Ecto neural progenitor cell (in vitro differentiated cells): ENCODE results near the gene AGO4.
"Not testable (repeated sequence)": the region's sequence is repeated elsewhere in the genome, so short reads cannot be mapped to it uniquely, and the experiment has no call there.

ENCODE experiments used
- DNase-seq: peaks from one replicate; pipeline ENCODE4 v3.0.0-alpha.2; 2018; ENCODE audit warnings: low spot score

The AGO4 gene

DNA sequence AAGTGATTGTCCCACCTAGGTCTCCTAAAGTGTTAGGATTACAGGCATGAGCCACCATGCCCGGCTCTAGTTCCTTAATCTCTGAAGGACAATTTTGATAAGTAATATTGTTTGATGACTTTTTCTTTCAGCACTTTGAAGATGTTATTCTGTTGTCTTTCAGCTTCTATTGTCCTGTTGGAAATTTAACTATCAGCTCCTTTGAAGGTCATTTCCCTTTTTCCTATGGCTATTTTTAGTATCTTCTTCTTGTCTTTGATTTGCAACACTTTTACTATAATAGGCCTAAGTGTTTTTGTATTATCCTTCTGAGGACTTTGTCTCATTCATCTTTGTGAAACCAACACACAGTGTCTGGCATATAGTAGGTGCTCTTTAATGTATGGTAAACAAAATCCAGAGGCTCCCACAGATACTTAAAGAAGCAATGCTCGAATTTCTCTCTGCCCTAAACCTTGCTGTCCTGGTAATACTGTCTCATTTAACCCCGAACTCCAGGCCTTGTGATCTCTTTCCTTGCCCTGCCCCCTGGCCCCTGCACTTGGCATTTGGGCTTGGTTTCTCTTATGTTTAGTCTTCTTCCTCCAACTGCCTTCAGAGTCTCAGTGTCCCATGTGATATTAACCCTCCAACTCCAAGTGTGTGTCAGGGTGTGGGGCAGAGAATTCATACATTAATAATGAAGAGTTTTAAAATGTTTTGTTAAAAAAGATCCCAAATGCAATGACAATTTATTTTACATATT lies 56.2 kb downstream of the AGO4 start:
- no peak for DNase-seq

DNA sequence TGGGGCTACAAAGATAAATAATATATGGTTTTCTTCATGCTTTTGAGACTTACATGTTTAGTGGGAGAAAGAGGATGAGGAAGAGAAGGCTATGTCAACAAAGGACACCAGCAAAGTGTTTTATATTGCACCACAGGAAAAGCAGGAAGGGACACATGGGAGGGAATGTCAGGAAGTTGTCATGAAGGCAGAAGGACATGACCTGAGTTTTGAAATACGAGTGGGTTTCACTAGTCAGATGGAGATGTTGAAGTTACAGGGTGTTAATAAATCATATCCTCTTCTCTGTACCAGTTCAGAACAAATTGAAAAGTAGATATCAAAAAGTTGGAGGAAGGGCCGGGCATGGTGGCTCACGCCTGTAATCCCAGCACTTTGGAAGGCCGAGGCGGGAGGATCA lies 57.0 kb downstream of the AGO4 start:
- DNase-seq, result no peak

DNA sequence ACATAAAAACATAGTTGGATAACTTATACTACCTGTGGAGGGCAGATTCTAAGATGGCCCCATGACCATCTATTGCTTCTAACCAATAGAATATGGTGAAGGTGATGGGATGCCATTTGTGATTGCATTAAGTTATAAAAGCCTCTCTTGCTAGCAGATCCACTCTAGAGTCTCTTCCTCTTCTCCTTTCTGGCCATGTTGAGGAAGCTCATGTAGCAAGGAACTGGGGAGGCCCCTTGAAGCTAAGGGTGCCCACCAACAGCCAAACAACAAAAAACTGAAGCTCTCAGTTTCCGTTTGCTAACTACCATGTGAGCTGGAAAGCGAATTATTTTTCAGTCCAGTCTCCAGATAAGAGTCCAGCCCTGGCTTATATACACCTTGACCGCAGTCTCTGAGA lies 59.2 kb downstream of the AGO4 start:
- DNase-seq, result no peak

DNA sequence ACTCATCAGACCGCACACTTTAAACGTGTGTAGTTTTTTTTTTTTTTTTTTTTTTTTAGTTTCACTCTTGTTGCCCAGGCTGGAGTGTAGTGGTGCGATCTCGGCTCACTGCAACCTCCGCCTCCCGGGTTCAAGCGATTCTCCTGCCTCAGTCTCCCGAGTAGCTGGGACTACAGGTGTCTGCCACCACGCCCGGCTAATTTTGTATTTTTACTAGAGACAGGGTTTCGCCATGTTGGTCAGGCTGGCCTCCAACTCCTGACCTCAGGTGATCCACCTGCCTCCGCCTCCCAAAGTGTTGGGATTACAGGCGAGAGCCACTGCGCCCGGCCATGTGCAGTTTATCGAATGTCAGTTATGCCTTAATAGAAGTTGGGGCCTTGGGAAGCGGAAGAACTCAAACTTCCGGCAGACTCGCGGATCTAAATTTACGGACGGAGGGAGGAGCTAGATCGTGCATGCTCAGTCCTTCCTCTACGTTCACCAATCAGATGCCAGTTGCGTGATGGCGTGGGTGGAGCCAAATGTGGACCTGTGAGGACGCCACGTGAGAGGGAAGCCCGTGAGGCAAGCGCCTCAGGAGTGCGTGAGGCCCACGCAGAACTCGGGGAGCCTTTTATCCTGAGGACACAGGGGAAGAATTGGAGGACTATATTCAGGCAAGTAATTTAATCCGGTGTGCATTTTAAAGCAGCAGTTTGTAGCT lies 61.6 kb downstream of the AGO4 start:
- not testable (repeated sequence) for DNase-seq

DNA sequence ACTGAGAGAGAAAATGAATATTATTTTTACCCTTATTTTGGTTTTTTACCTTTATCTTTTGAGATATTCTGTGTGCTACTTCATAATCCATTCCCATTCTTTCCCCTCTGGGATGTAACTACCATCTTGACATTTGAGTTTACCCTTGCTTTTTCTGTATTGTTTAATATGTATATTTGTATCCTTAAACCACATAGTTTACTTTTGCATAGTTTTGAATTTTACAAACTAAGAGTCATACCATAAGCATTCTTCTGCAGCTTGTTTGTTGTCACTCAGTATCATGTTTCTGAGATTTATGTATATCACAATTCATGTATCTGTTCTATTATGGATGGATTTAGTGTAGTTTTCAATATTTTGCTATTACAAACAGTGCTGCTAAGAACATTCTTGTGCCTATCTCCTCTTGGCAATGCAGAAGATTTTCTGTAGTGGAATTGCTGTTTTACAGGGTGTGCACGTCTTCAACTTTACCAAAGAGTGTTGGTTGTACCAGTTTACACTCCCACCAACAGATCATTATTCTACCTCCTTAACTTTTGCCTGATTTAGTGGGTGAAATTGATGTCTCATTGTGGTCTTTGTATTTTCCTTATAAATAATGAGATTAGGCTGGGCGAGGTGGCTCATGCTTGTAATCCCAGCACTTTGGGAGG lies 63.0 kb downstream of the AGO4 start:
- DNase-seq, result no peak

DNA sequence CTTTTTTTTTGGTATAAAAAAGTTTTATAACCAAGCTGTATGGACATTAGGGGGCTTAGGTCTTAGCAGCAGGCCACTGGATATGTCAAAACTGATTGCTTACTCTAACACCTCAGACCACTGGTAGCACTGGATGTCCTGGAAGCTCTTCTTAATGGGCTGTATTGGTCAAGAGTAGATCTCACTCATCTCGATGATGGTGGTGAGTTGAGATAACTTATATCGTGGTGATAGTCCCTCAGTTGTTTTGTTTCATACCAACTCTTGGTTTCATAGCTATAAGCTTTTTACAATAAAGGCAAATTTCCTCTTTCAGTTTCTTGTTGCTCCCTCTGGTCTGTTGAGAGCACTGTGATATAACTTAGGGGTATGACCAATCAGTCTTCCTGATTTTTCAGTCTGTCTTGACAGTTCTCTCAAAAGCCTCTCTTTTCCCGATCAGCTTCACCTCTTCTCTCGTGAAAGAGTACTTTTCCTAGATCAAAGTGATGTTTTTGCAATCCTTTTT lies 65.5 kb downstream of the AGO4 start:
- DNase-seq, result no peak

DNA sequence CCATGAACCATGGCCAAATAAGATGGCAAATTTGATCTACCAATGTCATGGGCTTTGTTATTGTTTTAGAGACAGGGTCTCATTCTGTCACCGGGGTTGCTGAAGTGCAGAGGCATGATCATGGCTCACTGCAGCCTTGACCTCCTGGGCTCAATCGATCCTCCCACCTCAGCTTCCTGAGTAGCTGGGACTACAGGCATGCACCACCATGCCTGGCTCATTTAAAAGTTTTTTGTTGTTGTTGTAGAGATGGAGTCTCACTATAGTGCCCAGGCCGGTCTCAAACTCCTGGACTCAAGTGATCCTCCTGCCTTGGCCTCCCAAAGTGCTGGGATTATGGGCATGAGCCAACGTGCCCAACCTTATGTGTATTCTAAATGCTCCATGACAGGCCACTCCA lies 66.3 kb downstream of the AGO4 start:
- DNase-seq, result not testable (repeated sequence)

DNA sequence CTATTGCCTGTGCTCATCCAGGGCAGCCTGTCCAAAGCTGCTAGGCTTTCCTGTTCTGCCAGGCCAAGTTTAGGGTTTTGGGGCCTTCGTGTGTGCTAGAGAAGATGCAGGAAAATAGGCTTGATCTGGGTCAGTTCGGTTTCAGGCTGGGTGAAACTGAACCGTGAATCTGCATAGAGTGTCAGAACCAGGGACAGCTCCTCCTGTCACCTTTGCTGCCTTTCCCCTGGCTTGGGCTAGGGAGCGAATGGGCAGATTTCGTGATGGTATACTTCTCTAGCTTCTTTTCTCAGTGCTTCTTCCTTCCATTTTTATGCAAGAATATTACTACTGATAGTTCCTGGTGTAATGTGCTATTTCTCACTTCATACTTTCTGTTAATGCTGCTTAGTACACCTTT lies 69.2 kb downstream of the AGO4 start:
- DNase-seq, result no peak

DNA sequence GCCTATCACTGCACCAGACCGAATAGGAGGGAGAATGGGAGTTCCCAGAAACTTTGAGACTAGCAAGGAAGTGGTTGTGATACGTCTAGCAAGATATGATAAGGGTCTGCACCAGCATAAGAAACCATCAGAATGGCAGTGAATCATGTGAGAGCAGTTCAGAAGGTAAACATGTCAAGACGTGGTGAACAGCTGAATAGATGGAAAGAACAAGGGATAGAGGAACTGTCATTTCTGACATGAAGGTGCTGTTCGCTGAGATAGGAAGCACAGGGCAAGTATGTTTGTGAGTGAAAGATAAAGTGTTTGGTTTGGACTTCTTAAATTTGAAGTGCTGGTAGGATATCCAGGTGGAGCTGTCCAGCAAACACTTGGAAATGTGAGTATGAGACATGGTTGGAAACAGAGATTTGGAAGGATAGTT lies 74.0 kb downstream of the AGO4 start:
- DNase-seq, result no peak

DNA sequence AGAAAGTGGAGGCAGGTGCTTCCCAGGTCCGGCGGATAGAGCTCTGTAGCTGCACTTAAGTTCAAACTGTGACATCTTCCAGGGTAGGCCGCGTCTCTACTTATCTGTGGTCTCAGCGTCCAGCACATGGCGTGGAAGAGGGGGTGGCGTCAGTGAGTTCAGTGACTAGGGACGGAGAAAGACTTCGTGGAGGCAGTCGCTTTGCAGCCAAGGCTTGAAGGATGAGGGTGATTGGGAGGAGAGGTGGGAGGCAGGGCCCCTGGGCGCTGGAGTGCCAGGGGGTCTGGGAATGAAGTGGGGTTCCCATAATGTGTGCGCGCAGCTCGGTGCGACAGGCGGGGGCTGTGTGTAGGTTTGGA lies 74.7 kb downstream of the AGO4 start:
- no peak for DNase-seq

DNA sequence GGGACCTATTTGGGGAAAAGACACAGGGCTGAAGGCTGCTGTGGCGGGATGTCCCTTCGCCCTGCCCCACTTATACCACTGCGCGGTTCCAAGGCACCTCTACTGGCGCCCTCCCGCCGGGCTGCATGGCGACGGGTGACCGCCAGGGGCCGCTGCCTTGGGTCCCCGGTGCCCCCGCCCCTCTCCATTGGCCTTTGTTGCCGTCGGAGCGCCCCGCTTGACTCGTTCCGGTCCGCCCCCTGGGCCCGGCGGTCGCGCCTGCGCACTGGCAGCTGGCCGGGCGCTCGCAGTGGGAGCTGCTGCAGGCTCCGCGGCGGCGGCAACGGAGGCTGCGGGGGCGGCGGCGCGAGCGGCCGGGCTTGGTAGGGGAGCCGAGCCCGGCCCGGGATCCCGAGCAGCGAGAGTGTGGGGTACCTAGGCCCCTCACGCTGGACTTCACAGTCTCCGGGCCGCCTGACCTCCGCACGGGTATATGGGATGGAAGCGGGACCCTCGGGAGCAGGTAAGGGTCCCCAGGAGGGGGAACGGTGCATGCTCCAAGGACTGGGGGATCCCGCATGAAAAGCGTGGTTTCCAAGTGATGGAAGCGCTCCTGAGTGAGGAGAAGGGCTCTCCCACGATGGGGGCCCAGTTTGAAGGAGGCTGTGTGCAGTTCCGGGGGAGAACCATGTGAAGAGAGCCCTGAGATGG lies 75.3 kb downstream of the AGO4 start, which contains the start of gene AGO1:
AGO1 (plus strand) TSS at position 265 of the 690 bp plus-strand sequence; CDS start at position 478, 213 bp downstream.
- DNase-seq, result peak; percentile 98

DNA sequence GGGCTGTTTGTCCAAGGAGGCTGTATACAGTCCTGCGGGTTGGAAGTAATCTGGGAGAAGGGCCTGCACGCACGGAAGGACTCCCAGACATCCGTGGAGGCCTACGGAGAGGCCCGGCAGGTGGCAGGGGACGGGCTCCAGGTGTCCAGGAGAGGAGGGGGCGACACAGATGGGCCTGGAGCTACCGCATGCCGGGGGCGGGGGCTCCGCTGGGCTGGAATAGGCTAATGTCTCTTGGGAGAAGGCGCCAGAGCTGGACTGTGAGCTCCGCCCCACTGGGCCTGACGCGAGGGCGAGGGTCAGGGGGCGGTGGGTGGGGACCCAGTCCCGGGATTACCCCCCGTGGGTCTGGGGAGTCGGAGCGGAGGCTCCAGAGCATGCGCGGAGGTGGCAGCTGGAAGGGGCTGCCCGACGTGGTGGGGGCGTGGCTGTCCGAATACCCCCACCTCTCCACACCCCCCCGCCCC lies 75.9 kb downstream of the AGO4 start:
- peak; percentile 85 for DNase-seq

DNA sequence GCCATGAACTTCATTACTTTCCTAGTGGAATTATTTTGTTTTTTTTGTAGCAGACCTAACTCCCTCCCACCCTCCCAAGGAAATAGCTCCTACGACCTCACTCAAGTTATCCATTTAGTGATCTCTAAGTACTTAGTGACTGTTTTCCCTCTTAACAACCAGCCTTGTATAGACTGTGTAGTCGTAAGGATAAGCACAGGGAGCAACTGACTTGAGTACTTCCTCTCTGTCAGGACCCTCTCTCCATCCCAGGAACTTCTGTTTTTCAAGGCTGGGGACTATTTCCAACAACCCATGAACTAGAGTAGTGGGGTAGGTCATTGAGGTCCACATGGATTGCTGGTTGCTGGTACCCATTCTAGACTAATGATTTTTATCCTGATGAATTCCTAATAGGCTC lies 77.1 kb downstream of the AGO4 start:
- no peak for DNase-seq

DNA sequence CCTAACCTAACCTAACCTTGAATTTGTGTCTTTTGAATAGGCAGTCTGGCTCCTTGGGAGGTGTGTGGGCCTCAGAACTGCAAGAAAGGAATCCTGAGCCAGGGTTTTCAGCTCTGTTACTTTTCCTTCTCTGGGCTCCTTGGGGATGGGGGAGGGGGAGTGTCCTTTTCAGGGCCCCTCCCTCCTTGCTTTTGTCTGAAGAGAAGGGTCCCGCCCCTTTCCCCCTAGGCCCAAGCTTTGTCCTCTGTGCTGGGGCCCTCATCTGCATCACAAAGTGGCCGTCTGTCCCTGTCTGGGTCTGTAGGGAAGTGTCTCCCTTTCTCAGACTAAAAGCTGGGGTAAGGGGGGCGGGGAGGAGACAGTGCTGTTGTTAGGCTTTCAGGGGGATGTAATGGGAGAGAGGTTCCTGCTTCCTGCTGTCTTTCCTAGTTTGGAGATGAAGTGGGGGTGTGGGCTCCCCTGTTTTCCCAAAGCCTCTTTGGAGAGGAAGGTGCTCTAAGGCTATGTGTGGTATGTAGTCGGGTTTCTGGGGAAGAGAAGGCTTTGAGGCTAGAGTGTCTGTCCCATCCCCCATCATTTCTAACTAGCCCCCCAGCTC lies 78.2 kb downstream of the AGO4 start:
- DNase-seq, result peak; percentile 89

DNA sequence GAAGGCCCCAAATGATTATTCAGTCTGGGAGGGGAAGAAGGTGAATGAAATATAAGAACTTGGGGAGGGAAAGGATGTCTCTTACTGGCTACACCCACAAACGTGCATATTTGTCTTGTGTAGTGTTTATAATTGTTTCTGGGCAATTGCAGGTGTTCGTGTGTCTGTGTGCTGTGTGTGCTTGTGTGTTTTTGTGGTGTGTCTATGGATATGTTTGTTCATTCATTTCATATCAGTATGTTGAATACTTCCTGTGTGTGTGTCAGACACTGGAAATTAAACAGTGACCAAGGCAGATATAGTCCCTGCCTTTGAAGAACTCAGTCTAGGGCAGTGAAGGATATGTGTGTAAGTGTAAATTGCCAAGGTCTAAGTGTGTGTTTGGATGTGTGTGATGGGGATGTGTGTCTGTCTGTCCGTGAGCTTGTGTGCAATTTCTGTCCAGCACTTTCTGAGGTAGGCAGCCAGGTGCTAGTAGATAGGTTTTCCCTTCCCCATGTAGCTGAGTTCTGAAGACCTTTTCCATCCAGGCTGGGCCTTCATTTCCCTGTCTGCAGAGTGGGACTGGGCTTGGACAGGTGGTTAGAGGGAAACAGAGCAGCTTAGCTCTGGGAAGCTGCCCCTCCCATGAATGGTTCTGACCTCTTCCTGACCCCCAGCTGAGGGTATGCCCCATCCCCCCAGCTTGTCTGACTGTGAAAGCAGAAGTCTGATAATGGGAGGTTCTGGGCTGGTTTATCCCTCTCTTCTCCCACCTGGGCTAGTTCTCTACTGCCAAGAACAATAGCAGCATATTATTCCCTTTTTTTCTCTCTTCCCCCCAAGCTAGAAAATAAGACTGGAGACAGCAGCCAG lies 79.0 kb downstream of the AGO4 start:
- no peak for DNase-seq

DNA sequence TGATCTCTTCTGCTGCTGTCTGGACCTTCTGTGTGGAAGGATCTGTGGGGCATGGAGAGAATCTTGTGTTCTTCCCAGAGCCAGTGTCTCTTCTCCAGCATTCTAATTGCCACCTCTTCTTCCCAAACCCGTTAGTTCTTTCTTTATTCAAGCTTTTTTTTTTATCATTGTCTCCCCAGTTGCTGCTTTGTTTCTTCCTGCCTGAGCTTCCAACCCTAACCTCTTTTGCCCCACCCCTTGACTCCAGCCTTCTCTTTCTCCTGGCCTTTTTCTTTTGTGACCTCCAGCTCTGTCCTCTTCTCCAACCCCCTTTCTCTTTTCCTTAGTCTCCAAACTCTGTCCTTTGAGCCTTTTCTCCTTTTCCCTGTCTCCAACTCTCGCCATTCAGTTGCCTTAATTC lies 79.7 kb downstream of the AGO4 start:
- no peak for DNase-seq

DNA sequence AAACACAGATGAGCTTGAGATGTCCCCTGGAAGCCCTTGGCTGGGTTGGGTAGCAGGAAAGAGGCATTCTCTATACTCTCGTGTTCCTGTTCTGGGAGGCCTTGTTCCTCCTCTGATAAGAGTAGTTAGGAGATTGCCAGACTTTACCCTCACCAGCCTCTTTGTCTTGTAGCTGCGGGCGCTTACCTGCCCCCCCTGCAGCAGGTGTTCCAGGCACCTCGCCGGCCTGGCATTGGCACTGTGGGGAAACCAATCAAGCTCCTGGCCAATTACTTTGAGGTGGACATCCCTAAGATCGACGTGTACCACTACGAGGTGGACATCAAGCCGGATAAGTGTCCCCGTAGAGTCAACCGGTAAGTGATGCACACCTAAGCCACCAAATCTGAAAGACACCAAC lies 80.4 kb downstream of the AGO4 start:
- DNase-seq, result no peak

DNA sequence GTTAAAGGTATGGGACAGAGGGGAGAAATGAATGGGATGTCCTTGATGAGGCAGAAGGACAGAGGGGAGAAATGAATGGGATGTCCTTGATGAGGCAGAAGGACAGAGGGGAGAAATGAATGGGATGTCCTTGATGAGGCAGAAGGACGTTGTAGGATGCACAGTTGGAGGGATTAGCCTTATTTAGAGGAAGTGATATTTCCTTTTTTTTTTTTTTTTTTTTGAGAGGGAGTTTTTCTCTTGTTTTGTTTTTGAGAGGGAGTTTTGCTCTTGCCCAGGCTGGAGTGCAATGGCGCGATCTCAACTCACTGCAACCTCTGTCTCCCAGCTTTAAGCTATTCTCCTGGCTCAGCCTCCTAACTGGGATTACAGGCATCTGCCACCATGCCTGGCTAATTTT lies 81.2 kb downstream of the AGO4 start:
- not testable (repeated sequence) for DNase-seq

DNA sequence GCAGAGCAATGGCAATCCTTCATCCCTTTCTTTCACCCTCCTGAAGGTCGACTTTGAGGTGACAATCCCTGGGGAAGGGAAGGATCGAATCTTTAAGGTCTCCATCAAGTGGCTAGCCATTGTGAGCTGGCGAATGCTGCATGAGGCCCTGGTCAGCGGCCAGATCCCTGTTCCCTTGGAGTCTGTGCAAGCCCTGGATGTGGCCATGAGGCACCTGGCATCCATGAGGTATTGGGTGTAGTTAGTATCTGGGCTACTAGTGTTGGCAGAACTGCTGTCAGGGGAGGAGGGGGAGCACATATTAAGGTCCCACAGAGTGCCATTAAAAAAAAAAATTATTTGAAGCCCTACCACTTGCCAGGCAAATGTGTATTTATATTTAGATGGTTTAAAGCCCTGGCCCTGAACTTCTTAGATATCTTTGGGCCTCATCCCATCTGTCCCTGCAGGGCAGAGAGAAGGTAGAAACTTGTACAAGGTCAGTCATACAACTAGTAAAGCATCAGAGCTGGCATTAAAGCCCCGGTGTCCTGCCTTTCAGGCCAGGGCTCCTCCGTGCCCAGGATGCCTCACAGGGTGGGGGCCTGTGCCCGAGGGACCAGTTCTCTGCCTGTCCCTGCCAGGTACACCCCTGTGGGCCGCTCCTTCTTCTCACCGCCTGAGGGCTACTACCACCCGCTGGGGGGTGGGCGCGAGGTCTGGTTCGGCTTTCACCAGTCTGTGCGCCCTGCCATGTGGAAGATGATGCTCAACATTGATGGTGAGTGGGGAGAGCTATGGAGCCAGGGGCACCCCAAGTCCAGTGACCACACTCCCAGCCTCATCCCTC lies 85.4 kb downstream of the AGO4 start:
- DNase-seq, result no peak

DNA sequence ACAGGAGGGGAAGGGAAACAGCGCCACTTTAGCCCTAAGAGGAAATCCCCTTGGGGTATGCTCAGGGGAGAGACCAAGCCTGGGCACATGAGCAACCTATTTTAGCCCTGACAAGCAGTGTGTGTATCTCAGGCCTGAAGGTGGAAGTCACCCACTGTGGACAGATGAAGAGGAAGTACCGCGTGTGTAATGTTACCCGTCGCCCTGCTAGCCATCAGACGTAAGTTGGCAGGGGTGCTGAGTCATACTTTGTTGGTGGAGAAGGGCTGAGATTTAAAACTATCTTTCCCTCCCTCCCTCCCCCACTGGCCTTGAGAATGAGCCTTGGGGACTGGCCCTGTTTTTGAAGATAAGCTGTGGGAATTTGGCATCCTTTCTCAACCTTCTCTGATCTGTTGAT lies 86.4 kb downstream of the AGO4 start:
- DNase-seq, result no peak
